Breast epithelium (tissue), 4 donors: ENCODE results near the gene PROSER3. TPM values are rescaled to one million over a fixed set of nuclear protein-coding genes. Genes with fewer than 3 reads are reported as not detected.

ENCODE experiments used
- DNase-seq, 2 donors: peaks; one replicate each; pipeline ENCODE4 v3.0.0-alpha.2; 2019; ENCODE audit warnings: low spot score in 2 of 2
- H3K27ac ChIP-seq, 2 donors: fragments of 200-600 bp; sonication (generic) in 1 of 2; one replicate each; pipeline ENCODE4 v1.5.1; 2016 to 2019; ENCODE audit warnings: mild to moderate bottlenecking in 1 of 2
- H3K27me3 ChIP-seq, 2 donors: fragments of 200-600 bp; sonication (generic) in 1 of 2; one replicate each; pipeline versions ENCODE4 v1.5.1 to v1.6.0; 2017 to 2019; ENCODE audit warnings: control low read depth in 1 of 2, mild to moderate bottlenecking in 1 of 2
- H3K36me3 ChIP-seq: fragments of 200-600 bp; one replicate; pipeline ENCODE4 v1.5.1; 2019
- H3K4me1 ChIP-seq, 2 donors: fragments of 200-600 bp; sonication (generic); one replicate each; pipeline ENCODE4 v1.5.1; 2016 to 2019; ENCODE audit warnings: control low read depth in 1 of 2
- H3K4me3 ChIP-seq, 3 donors: fragments of 200-600 bp; sonication (generic); 1 replicate in 2 of 3; 2 replicates in 1 of 3; pipeline ENCODE4 v1.5.1; 2016 to 2019; ENCODE audit warnings: mild to moderate bottlenecking in 3 of 3, moderate library complexity in 2 of 3
- H3K9me3 ChIP-seq, 2 donors: fragments of 200-600 bp; sonication (generic) in 1 of 2; one replicate each; pipeline ENCODE4 v1.5.1; 2016 to 2019; ENCODE audit warnings: control low read depth in 1 of 2
- CTCF ChIP-seq, 3 donors: fragments of 450-650 bp; IDR thresholded peaks; one replicate each; pipeline ENCODE4 v1.5.1; 2016 to 2017; ENCODE audit warnings: antibody characterized with exemption in 3 of 3, mild to moderate bottlenecking in 3 of 3, moderate library complexity in 3 of 3
- POLR2A ChIP-seq: fragments of 450-650 bp; IDR thresholded peaks from one replicate; pipeline ENCODE4 v1.6.1; 2016; ENCODE audit warnings: antibody characterized with exemption, mild to moderate bottlenecking, moderate library complexity
- POLR2AphosphoS5 ChIP-seq, 3 donors: sonication (generic); formaldehyde crosslinking; IDR thresholded peaks; one replicate each; pipeline ENCODE4 v1.6.1; 2017; ENCODE audit warnings: antibody characterized with exemption in 3 of 3
- intact Hi-C: fragments of 100-400 bp; cut with DNase I; formaldehyde crosslinking; loops from one replicate; pipeline ENCODE4 v1.15.1; 2023; ENCODE audit warnings: low total_unique reads
- total RNA-seq, 3 donors: library from RNA; depleted of rRNA; stranded (reverse); fragments of >200 nt; gene quantifications; one replicate each; pipeline ENCODE4 v1.1.0, GENCODE V29; 2016

PROSER3 gene
- total RNA-seq, 3 donors from 2014 or later: 5.7 to 6.4 (median 6.2) TPM

- DNase-seq: no peak
- Histone ChIP-seq H3K9me3 (no peaks in the 10 kb centered on the region), H3K4me3 (no peak overlapping the region), H3K4me1 (no peaks in the 10 kb centered on the region), H3K27ac (no peak overlapping the region), H3K27me3 (peaks cover 0 to 11% of the 10 kb centered on the region in 2 donors), H3K36me3 (no peaks in the 10 kb centered on the region)
- TF ChIP-seq CTCF (IDR thresholded peaks at IDR 0.05) (no peak), POLR2A (no peak), POLR2AphosphoS5 (IDR thresholded peaks at IDR 0.05) (no peak)
- intact Hi-C loops: no loop called here
Observed at GRCh38 chr19:35805526-35806102, 47.6 kb downstream of the PROSER3 start.

GRCh38 chr19:35806597-35806996, 48.6 kb downstream of the PROSER3 start:
- intact Hi-C loops: no loop called here
- Histone ChIP-seq H3K36me3 (no peaks in the 10 kb centered on the region), H3K27ac (no peak overlapping the region), H3K4me3 (no peak overlapping the region), H3K27me3 (peaks cover 0 to 11% of the 10 kb centered on the region in 2 donors), H3K9me3 (no peaks in the 10 kb centered on the region), H3K4me1 (no peaks in the 10 kb centered on the region)
- no peak for TF ChIP-seq POLR2A
- TF ChIP-seq POLR2AphosphoS5 (IDR thresholded peaks at IDR 0.05): no peak
- DNase-seq: no peak

- Histone ChIP-seq H3K9me3 (no peaks in the 10 kb centered on the region), H3K27me3 (peaks cover 0 to 22% of the 10 kb centered on the region in 2 donors), H3K27ac (no peak overlapping the region), H3K4me1 (no peaks in the 10 kb centered on the region), H3K36me3 (no peaks in the 10 kb centered on the region), H3K4me3 (no peak overlapping the region)
- TF ChIP-seq POLR2AphosphoS5 (IDR thresholded peaks at IDR 0.05) (no peak), CTCF (IDR thresholded peaks at IDR 0.05) (no peak), POLR2A (no peak)
- intact Hi-C loops: no loop called here
- no peak for DNase-seq
Observed at GRCh38 chr19:35807633-35808032, 49.7 kb downstream of the PROSER3 start.

GRCh38 chr19:35811317-35812219, 53.6 kb downstream of the PROSER3 start:
- Histone ChIP-seq H3K4me3 (no peak overlapping the region), H3K9me3 (no peaks in the 10 kb centered on the region), H3K4me1 (no peaks in the 10 kb centered on the region), H3K36me3 (no peaks in the 10 kb centered on the region), H3K27ac (no peak overlapping the region), H3K27me3 (peaks cover 0 to 28% of the 10 kb centered on the region in 2 donors)
- intact Hi-C loops: no loop called here
- DNase-seq: no peak
- TF ChIP-seq POLR2A (no peak), POLR2AphosphoS5 (IDR thresholded peaks at IDR 0.05) (no peak), CTCF (IDR thresholded peaks at IDR 0.05) (no peak)

- intact Hi-C loops: no loop called here
- H3K36me3 ChIP-seq: no peaks in the 10 kb centered on the region
- peaks cover 0 to 32% of the 10 kb centered on the region in 2 donors for H3K27me3 ChIP-seq
- no peaks in the 10 kb centered on the region for H3K9me3 ChIP-seq
- DNase-seq: no peak
- H3K4me3 ChIP-seq: no peak within 1 kb of the TSS
- H3K27ac ChIP-seq: no peak within 1 kb of the TSS
- H3K4me1 ChIP-seq: no peaks in the 10 kb centered on the region
- no peak for TF ChIP-seq CTCF (IDR thresholded peaks at IDR 0.05)
- no peak for TF ChIP-seq POLR2AphosphoS5 (IDR thresholded peaks at IDR 0.05)
- no peak for TF ChIP-seq POLR2A
Observed at GRCh38 chr19:35812220-35813042, 54.5 kb downstream of the PROSER3 start, which contains the start of gene PRODH2. TSS of gene PRODH2 (minus strand) at chr19:35812845. CDS start at chr19:35812805, 40 bp downstream.
